Stimulated activated CD8-positive, alpha-beta memory T cell treated with anti-CD3 and anti-CD28 coated beads, Interleukin-4, amount 100 ng/mL, for 1 hour (primary cell): ENCODE measurements around the gene ATF3.

Experiments used
- DNase-seq, 2 donors: peaks; one replicate each; pipeline ENCODE4 v3.0.0-alpha.2; 2020; ENCODE audit warnings: low read depth in 2 of 2, low spot score in 1 of 2

Gene ATF3, protein sequence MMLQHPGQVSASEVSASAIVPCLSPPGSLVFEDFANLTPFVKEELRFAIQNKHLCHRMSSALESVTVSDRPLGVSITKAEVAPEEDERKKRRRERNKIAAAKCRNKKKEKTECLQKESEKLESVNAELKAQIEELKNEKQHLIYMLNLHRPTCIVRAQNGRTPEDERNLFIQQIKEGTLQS

DNA sequence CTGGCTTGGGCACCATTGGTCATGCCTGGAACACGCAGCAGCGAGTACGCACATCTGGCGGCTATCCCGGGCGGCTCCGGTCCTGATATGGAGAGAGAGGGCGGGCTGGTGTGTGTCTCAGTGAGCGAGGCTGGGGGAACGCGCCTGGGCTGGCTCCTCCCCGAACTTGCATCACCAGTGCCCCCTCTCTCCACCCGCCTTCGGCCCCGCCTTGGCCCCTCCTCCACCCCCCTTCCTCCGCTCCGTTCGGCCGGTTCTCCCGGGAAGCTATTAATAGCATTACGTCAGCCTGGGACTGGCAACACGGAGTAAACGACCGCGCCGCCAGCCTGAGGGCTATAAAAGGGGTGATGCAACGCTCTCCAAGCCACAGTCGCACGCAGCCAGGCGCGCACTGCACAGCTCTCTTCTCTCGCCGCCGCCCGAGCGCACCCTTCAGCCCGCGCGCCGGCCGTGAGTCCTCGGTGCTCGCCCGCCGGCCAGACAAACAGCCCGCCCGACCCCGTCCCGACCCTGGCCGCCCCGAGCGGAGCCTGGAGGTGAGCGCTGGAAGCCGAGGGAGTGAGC lies at the start of gene ATF3:
Gene ATF3, plus strand, starts transcription at position 370 of the 567 bp plus-strand sequence. CDS start 6,261 bp downstream, outside the sequence.
- DNase-seq = peak; percentile 52 to 74

DNA sequence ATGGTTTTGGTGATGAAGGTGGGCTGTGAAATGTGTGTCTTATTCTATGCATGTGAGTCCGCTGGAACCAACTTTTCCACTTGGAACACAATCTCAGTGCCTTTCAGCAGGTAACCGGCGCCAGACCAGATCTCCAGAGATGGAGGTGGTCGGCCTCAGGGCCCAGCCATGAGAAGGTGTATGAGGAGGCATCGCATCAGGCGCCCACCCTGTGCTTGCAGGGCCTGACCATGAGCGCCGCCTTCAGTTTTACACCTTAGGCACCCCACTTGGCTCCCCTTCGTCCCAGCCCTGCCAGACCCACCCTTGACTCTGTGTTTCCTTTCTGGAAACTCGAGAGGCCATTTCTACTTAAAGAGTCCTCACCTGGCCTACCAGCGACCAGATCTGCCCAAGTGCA lies 48.6 kb upstream of the ATF3 start:
- DNase-seq = no peak

GRCh38 chr1:212560933-212561460 lies 47.6 kb upstream of the ATF3 start:
- no peak for DNase-seq

DNA sequence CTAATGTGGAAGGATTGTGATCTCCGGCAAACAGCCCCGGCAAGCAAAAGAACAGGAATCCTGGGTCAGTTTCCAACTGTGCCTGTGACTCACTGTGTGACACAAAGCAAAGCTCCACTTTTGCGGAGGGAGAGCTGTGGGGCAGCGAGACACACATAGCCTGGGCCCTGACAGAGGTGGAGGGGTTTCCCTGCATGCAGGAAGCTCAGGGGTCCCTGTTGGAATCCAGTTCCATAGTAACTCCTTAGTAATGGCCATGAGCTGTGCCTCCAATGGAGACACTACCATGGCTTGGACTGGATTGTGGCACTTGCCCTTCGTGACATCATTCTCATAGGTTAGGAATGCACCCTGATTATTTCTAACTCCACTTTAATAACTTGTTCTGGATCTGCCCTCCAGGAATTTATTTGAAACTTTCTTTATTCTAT lies 47.0 kb upstream of the ATF3 start:
- DNase-seq = no peak

DNA sequence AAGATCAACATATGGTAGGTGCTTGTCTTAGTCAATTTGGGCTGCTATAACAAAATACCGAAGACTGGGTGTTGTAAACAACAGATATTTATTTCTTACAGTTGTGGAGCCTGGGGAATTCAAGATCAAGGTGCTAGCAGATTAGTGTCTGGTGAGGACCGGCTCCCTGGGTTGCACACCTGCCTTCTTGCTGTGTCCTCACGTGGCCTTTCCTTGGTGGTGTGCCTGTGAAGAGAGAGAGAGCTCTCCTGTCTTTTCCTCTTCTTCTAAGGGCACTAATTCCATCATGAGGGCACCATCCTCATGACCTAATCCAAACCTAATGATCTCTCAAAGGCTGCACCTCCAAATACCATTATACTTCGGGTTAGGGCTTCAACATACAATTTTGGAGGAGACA lies 45.8 kb upstream of the ATF3 start:
- DNase-seq = no peak

- no peak for DNase-seq
These were observed 43.5 kb upstream of the ATF3 start for GRCh38 chr1:212565079-212565478.

- DNase-seq = no peak
These were observed 42.8 kb upstream of the ATF3 start for GRCh38 chr1:212565571-212566305.

DNA sequence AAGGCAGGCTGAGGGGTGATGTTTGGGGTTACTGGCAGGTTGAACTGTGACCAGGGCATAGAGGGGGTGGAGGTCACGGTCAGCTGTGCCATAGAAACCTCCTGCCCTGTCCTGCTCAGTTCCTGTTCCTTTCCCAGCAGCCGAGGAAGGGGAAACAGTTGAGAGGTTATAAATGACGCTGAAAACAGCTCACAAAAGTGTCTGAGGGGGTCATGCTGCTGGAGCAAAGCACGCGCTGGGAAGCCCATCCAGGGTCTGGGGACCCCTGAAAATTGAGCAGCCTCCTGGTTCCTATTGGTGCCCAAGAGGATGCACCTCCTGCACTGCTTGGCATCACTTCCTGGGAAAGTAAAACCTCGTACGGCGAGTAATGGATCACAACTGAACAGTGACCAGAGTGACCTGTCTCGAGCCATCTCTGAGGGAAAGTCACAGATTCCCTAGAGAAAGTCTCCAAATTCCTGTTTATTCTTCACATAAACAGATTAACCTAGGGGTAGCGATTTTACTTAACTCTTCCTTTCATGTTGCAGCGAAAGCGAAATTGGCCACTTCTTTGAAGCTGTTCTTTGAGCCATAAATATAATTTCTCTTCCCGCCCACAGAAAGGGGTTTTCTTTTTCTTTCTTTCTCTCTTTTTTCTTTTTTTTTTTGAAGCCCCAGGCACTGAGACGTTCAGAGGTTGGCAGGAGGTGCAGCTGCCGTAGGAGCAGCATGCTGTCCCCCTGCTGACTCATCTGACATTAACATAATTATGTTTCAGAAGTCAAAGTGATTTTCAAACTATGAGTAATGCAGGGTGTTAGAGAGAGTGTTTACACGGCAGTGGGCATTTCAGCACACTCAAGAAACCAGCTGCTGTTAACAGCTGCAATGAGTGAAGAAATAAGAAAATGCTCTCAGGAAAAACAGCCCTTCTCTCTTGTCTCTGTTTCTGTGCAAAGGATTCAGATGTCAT lies 41.8 kb upstream of the ATF3 start:
- DNase-seq = peak in 1 of 2 donors; percentile 22

- DNase-seq = no peak
These were observed 40.9 kb upstream of the ATF3 start for GRCh38 chr1:212567638-212568037.

DNA sequence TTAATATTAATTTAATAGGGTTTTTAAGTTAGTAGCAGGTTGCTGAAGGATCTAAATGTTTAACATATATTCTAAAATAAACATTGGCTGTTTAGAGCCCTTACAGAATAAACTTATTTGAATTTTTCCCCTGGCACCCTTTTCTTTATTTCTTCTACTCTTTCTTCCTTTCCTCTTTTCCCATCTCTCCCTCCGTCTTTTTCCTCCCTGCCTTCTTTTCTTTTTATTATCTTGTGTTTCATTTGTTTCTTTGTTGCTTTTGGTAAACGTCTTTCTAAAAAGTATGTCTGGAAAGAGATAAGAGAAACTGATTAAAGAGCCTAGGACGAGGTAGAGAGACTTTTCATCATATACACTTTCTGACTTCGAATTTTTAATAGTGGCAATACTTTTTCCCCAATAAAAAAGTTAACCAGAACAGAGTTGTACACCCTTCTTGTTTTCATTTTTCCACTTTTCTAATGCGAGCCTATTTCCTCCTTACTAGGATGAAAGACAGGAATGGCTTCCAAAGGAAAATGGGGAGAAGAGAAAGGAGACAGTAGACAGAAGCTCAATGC lies 39.5 kb upstream of the ATF3 start:
- no peak for DNase-seq

DNA sequence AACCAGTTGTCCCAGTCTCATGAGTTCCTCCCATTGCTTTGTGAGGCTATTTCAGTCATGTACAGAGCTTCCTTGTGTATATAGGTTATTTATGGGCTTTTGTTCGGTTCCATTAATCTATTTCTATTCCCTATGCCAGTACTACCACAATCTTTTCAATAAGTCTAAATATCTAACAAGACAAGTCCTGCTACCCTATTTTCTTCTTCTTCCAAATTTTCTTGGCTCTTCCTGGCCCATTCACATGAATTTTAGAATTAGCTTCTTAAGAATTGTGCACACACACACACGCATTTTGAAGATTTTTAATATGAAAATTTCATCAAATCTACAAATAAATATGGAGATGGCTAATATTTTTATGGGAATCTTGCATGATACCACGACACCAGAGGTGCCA lies 33.8 kb upstream of the ATF3 start:
- no peak for DNase-seq

DNA sequence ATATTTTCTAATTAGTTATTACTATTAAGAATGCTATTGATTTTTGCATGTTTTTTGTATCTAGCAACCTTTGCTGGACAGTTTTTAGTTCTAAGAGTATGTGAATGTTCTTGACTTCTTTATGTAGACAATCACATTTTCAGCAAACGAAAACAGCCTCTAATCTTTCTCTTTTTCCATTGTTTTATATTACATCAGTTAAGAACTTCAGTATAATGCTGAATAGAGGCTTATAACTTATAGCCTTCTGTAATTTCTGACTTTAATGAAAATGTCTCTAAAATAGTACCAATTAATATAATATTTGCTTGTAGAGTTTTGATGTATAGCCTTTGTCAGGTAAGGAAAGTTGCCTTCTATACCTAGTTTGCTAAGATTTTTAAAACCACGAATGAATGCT lies 33.2 kb upstream of the ATF3 start:
- DNase-seq = no peak

DNA sequence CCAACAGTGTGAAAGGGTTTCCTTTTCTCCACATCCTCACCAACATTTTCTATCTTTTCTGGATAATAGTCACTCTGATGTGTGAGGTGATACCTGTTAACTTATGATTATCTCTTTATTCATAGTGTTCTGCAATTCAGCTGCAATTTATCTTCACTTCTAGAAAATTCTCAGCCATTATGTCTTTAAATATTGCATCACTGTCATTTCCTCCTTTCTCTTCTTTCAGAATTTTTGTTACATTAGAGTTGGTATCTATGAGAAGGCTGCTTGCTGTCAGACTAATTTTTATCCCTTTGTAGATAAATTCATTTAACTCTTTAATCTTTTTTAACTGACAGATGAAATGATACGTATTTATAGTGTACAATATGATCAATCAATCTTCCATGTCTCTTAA lies 30.5 kb upstream of the ATF3 start:
- DNase-seq = no peak

- no peak for DNase-seq
These were observed 27.5 kb upstream of the ATF3 start for GRCh38 chr1:212581034-212581433.

DNA sequence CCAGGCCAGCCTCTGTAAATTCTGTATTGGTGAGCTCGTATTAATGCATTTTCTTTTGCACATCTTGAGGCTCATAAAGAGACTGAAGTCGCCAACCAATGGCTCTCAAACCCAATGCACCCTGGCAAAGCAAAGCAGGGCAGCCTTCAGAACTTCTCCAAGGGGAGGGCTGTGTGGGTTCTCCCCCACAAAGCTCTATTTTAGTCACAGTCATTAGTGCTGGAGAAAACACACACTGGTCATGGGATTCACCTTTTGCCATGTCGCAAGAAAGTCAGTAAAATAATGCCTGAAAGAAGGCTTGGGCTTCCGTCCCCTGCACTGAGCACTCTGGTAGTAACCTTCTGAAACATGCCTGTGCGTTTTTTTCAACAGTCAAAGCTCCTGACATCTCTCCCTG lies 26.3 kb upstream of the ATF3 start:
- DNase-seq = no peak

DNA sequence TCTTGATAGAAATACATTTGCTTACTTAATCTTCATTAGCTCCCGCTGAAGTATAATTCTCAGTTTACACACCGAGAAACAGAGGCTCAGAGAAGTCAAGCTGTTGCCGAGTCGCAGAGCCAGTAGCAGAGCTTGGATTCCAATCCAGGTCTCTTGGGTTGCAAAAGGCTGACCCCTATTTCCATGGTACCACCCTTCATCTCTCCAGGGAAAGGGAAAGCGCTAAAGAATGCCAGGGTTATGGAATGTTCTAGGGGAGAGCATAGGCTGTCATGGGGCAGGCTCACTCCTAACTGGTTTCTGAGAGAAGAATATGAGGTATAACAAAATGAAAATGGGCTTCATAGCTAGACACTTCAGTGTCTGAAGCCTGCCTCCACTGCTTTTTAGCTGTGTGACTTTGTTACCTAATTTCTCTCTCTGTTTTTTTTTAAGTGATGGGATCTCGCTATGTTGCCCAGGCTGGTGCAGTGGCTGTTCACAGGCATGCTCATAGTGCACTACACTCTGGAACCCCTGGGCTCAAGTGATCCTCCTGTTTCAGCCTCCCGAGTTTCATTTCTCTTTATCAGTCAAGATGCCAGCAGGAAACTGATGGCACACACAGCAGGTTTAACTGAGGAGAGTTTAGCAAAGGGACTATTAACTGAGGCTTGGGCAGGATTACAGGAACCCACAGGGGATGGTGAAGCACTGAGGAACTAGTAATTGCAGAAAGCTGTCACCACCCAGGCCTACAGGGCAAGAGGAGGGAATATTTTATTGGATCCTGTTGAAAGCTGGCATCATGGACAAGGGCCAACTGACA lies 25.5 kb upstream of the ATF3 start:
- DNase-seq = no peak

DNA sequence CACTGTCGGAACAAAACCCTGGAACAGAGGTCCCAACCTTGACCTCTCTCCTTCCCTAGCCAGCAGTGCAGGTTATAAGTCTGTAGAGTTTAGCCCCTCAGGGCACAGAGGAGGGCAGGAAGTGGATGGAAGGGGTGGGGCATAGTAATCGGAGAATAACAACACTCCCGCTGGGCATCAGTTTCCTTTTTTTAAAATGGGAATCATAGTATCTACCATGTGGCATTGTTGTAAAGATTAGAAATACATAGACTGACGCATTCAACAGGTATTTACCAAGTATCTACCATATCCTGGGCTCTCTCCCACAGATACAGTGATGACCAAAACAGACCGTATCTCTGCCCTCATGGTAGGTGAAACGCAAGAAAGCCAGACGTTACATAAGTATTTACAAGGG lies 24.9 kb upstream of the ATF3 start:
- DNase-seq = no peak

- DNase-seq = no peak
These were observed 24.3 kb upstream of the ATF3 start for GRCh38 chr1:212584092-212584886.

GRCh38 chr1:212585210-212585609 lies 23.4 kb upstream of the ATF3 start:
- DNase-seq = no peak
